Stimulated activated CD4-positive, alpha-beta T cell treated with anti-CD3 and anti-CD28 coated beads, Interleukin-12 subunit alpha, Interleukin-12 subunit beta, amount 100 ng/mL, for 24 hours (primary cell): Measurements from ENCODE around the gene NEO1.

ENCODE experiments used
- DNase-seq, 2 experiments: peaks; one replicate each; pipeline ENCODE4 v3.0.0-alpha.2; 2020; ENCODE audit warnings: low read depth in 2 of 2

Gene NEO1, protein sequence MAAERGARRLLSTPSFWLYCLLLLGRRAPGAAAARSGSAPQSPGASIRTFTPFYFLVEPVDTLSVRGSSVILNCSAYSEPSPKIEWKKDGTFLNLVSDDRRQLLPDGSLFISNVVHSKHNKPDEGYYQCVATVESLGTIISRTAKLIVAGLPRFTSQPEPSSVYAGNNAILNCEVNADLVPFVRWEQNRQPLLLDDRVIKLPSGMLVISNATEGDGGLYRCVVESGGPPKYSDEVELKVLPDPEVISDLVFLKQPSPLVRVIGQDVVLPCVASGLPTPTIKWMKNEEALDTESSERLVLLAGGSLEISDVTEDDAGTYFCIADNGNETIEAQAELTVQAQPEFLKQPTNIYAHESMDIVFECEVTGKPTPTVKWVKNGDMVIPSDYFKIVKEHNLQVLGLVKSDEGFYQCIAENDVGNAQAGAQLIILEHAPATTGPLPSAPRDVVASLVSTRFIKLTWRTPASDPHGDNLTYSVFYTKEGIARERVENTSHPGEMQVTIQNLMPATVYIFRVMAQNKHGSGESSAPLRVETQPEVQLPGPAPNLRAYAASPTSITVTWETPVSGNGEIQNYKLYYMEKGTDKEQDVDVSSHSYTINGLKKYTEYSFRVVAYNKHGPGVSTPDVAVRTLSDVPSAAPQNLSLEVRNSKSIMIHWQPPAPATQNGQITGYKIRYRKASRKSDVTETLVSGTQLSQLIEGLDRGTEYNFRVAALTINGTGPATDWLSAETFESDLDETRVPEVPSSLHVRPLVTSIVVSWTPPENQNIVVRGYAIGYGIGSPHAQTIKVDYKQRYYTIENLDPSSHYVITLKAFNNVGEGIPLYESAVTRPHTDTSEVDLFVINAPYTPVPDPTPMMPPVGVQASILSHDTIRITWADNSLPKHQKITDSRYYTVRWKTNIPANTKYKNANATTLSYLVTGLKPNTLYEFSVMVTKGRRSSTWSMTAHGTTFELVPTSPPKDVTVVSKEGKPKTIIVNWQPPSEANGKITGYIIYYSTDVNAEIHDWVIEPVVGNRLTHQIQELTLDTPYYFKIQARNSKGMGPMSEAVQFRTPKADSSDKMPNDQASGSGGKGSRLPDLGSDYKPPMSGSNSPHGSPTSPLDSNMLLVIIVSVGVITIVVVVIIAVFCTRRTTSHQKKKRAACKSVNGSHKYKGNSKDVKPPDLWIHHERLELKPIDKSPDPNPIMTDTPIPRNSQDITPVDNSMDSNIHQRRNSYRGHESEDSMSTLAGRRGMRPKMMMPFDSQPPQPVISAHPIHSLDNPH (N-terminal part only)

GRCh38 chr15:73051807-73052652 lies at the start of gene NEO1:
Gene NEO1, plus strand, starts transcription at chr15:73052463. Its CDS starts 213 bp downstream, at chr15:73052676.
- DNase-seq = peak; percentile 56 to 64

- no peak for DNase-seq
Measured at GRCh38 chr15:73004462-73004861, 47.8 kb upstream of the NEO1 start.

GRCh38 chr15:73005032-73005431 lies 47.2 kb upstream of the NEO1 start:
- DNase-seq = no peak

- DNase-seq = no peak
Measured at GRCh38 chr15:73005446-73005845, 46.8 kb upstream of the NEO1 start.

DNA sequence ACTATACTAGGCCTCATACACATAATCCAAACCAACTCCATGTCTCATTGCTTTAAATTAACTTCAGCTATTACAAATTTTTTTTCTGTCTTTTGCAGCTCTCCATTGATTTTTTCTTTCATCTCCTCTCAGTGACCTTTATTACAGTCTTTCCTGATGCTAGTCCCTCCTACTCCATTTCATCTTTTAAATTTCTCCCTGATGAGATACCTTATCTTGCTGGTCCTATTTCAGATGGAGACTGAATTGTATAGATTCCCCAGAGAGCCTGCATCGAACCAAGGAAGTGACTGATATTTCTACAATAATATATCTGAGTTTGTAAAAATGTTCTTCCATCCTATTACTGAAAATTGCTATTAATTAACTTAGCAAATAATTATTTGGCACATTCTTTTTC lies 45.7 kb upstream of the NEO1 start:
- no peak for DNase-seq

GRCh38 chr15:73009066-73010056 lies 42.9 kb upstream of the NEO1 start:
- DNase-seq = no peak

GRCh38 chr15:73010154-73011152 lies 41.8 kb upstream of the NEO1 start:
- no peak for DNase-seq

- no peak for DNase-seq
Measured at GRCh38 chr15:73014904-73015303, 37.4 kb upstream of the NEO1 start.

DNA sequence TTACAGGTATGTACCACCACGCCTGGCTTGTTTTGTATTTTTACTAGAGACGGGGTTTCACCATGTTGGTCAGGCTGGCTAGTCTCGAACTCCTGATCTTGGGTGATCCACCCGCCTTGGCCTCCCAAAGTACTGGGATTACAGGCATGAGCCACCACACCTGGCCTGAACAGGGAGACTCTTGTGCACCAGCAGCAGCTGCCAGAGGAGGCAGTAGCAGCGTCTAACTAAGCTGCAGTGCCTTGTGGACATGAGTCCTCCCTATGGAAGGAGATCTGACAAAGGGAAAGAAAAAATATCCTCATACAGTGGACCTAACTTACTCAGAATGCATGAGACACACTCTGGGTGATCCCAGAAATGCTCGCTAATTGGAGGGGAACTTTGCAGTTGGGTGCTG lies 36.8 kb upstream of the NEO1 start:
- DNase-seq = no peak

DNA sequence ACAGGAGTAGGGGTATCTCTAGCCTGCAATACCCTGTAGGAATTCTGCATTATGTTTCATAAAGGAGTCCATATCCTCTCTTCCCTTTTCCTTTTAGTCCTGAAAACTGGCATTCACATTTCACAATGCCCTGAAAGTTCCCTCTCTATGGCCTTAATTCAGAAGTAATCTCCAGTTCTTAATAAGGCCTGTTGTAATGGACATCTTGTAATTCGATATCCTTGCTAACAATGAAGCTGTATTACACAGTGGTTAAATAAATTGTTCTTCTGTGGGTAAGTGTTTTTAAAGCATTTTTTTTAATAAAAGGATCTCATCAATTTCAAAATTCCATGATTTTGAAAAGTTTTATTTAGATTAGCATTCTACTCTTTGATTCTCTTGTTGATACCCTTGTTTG lies 34.3 kb upstream of the NEO1 start:
- DNase-seq = no peak

- DNase-seq = no peak
Measured at GRCh38 chr15:73019154-73019553, 33.1 kb upstream of the NEO1 start.

- no peak for DNase-seq
Measured at GRCh38 chr15:73019601-73020146, 32.6 kb upstream of the NEO1 start.

DNA sequence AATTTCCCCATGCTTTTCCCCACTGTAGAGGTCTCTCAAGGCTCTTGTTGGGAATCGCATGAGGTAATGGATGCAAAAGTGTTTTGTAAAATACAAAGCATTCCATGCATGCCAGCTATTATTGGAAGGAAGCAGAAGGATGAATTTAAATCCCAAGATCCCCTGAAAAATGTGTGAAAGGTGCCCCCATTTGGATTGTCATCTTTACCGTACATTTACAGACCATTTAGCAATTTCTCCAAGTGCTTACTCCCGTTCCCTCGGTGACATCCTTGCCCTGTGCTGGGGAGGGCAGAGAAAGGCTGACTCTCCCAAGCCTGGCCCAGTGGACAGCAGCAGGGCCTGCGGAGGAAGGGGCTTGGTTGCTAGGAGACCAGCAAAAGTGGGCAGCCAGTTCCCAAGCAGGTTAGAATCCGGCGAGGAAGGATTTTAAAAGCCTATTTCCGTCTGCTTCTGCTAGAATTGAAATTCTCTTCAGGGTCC lies 31.1 kb upstream of the NEO1 start:
- DNase-seq = no peak

- DNase-seq = no peak
Measured at GRCh38 chr15:73022161-73022560, 30.1 kb upstream of the NEO1 start.

- no peak for DNase-seq
Measured at GRCh38 chr15:73023071-73023470, 29.2 kb upstream of the NEO1 start.

DNA sequence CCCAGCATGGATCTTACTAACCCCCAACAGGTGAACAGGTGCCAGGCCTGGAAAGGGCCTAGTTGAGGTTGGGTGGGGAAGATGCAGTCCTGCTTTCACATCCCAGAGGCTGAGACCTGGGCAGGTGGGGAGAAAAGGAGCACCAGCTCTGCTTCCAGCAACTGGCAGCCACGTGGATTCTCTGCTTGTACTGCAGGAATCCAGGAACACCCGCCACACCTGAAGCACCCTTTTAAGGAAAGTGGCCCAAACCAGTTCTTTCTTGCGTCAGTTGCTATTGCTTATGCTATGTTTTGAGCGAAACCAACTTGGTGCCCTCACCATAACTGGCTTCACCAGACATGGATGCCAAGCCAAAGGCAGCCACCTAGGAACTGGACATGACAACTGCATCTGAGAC lies 28.1 kb upstream of the NEO1 start:
- DNase-seq = no peak

- no peak for DNase-seq
Measured at GRCh38 chr15:73026511-73027054, 25.7 kb upstream of the NEO1 start.

GRCh38 chr15:73028031-73028430 lies 24.2 kb upstream of the NEO1 start:
- DNase-seq = no peak
